HG02798 (cell line): ENCODE results near the gene LRTM2.

Experiments
- ATAC-seq: cut with Tn5 transposase; IDR thresholded peaks from one replicate; pipeline ENCODE4 v1.9.1; 2021; ENCODE audit warnings: mild to moderate bottlenecking; ENCODE audit not compliant: unreplicated experiment, poor library complexity

Gene LRTM2

GRCh38 chr12:1857086-1857485, 36.7 kb downstream of the LRTM2 start:
- no peak for ATAC-seq

- no peak for ATAC-seq
Measured at GRCh38 chr12:1857821-1858220, 37.5 kb downstream of the LRTM2 start.

GRCh38 chr12:1858456-1858855, 38.1 kb downstream of the LRTM2 start:
- ATAC-seq, result no peak

GRCh38 chr12:1859643-1860042, 39.3 kb downstream of the LRTM2 start:
- ATAC-seq, result no peak

- no peak for ATAC-seq
Measured at GRCh38 chr12:1862973-1863372, 42.6 kb downstream of the LRTM2 start.

GRCh38 chr12:1863823-1864222, 43.5 kb downstream of the LRTM2 start:
- ATAC-seq, result no peak

- ATAC-seq, result no peak
Measured at GRCh38 chr12:1864456-1864855, 44.1 kb downstream of the LRTM2 start.

GRCh38 chr12:1864867-1865266, 44.5 kb downstream of the LRTM2 start:
- no peak for ATAC-seq

GRCh38 chr12:1865284-1865866, 45.0 kb downstream of the LRTM2 start:
- ATAC-seq, result no peak

- no peak for ATAC-seq
Measured at GRCh38 chr12:1869145-1869544, 48.8 kb downstream of the LRTM2 start.

- no peak for ATAC-seq
Measured at GRCh38 chr12:1870086-1870485, 49.7 kb downstream of the LRTM2 start.

GRCh38 chr12:1870998-1871917, 50.9 kb downstream of the LRTM2 start:
- no peak for ATAC-seq

- no peak for ATAC-seq
Measured at GRCh38 chr12:1872001-1872400, 51.6 kb downstream of the LRTM2 start.

GRCh38 chr12:1872448-1872847, 52.1 kb downstream of the LRTM2 start:
- ATAC-seq, result no peak

GRCh38 chr12:1873531-1874510, 53.5 kb downstream of the LRTM2 start:
- ATAC-seq, result no peak

- ATAC-seq, result no peak
Measured at GRCh38 chr12:1875608-1876007, 55.2 kb downstream of the LRTM2 start.

- ATAC-seq, result no peak
Measured at GRCh38 chr12:1876086-1876485, 55.7 kb downstream of the LRTM2 start.

GRCh38 chr12:1877169-1877878, 57.0 kb downstream of the LRTM2 start:
- ATAC-seq, result no peak

- no peak for ATAC-seq
Measured at GRCh38 chr12:1878214-1878613, 57.8 kb downstream of the LRTM2 start.

- no peak for ATAC-seq
Measured at GRCh38 chr12:1878695-1879094, 58.3 kb downstream of the LRTM2 start.
